GM18499 (cell line): Measurements from ENCODE around the gene BTLA.
"Not testable (repeated sequence)": the region's sequence is repeated elsewhere in the genome, so short reads cannot be mapped to it uniquely, and the experiment has no call there.

Source experiments
- ATAC-seq: cut with Tn5 transposase; IDR thresholded peaks from one replicate; pipeline ENCODE4 v1.9.1; 2021; ENCODE audit warnings: moderate number of reproducible peaks; ENCODE audit not compliant: insufficient read depth, unreplicated experiment

BTLA gene

DNA sequence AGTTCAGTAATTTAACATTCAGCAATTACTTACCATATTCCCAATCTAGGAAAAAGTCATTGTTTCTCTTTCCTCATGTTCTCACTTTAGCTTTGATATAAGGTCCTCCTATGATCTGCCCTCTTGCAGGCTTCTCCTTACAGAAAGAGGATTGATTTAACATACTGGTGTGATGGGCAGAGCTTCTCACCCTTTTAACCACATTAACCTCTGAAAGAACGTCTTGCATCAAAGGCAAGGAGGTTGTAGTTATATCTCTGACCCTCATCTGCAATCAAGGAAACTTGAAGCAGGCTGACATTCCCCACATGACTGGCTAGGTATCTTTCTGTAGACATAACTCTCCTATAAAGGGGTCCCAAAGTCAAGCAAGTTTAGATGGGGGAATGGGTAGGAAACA, 39.5 kb downstream of the BTLA start:
- no peak for ATAC-seq

DNA sequence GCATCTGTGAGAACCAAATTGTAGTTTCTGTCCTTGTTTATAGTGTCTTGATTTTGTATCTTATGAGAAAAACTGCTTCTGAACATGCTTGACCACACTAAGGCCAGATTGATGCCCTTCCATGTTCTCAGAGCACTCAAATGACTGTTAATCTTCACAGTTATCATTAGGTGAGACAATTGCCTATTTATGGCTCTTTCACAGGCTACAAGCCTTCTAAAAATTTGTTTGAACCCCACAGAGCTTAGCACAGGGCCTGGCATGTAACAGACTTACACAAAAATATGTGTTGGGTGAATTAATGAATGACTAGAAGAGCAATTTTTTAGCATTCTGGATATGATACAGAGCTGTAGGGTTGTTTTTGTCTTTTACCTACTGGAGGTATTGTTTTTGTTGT, 43.1 kb downstream of the BTLA start:
- ATAC-seq: no peak

DNA sequence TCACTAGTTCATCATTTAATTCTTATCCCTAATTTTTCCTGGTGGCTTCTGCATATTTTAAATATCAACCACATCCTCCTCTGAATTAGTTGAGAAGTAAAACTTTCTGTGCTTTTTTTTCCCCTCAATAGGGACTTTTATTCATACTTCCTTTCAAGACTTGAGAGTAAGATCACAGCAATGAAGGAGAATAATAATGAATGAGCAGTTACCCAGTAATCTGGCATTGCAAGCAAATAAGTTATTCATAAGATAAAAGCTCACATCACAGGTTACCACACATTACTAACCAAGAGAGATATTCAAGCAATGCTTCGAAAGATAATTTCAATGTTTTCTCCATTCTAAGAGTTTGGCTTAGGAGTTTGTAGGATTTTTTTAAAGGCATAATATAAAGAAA, 50.3 kb downstream of the BTLA start:
- ATAC-seq: no peak

DNA sequence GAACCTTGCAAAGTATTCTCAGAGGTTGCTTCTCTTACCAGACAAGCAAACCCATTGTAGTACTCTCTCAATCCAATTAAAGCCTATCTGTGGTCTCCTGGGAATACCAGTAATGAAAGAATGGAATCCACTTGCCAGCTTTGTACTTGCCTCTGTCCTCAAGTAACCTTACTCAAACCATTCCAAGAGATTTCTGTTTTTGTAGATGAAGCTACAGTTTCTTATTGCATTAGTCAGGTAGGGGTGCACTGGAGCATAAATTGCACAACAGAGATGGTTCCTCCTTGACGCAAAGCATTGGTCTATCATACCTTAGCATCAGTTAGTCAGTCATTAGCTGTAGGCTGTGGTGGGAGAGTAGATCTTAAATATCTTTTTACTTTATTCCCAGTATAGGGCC, 52.9 kb downstream of the BTLA start:
- no peak for ATAC-seq

DNA sequence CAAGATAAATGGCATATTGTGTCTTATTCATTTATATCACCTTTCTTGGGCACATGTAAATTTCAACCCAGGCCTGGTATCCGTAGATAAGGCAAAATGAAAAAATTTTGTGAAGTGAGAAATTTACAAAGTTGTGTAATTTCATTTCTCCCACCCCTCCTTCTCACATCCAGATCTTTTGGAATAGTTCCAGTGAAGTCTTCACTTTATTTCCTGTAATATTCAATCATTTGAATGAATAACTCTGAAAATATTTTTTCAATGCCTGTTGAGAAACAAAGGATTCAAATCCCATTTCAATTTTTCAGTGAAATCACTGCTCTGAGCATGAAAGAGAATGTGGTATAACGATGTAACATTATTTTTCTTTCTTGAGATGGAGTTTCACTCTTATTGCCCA, 53.4 kb downstream of the BTLA start:
- no peak for ATAC-seq

DNA sequence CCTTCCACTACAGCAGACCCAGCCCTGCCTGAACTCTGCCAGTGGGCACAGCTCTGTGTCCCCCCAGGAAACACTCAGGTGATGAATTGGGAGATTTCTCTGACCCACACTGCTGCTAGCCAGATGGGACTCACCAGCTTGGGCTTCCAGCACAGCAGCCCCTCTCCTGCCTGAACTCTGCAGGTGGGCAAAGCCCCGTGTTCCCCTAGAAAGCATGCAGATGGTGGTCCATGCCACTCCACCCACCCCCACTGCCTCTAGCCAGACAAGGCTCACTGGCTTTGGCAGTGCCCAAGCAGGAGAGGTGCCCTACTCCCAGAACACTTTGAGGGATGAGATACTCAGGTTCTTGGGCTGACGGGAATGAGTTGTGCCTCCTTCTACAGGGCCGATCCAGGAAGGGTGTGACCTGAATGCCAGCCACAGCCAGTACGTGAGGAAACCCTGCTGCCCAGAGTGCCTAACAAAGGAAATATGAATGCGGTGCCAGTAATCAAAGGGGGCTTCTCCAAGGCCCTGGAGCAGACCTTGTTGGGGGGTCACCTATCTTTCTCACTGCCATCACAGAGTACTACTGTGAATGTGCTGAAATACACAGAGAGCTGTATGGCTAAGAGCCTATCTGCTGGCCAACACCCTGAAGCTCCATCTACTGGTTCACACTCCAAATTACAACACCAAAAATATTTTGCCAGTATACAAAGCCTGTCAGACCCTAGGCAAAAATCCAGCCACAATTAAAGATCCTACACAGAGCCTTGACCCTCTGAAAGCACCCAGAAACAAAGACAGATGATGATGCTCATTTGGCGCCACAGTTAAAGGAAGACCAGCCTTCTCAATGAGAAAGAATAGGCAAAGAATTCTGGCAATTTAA, 61.9 kb downstream of the BTLA start:
- ATAC-seq: no peak

DNA sequence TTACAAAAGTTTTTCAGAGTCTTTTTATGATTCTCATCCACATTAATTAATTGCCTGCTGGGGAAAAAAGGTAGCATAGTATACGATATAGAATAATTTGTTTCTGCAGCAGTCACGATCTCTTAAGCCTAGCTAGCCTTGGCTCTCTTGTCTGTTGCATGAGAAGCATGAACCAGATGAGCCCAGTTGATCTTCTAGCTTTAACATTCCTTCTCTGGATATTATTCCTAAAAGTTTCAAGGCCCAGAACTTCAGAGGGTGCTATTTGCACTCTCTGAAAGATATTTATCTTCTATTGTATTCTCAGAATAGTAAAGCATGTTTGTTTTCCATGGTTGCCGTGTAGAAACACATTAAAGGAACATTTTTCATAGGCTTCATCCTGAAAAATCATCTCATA, 69.3 kb downstream of the BTLA start:
- ATAC-seq: no peak

DNA sequence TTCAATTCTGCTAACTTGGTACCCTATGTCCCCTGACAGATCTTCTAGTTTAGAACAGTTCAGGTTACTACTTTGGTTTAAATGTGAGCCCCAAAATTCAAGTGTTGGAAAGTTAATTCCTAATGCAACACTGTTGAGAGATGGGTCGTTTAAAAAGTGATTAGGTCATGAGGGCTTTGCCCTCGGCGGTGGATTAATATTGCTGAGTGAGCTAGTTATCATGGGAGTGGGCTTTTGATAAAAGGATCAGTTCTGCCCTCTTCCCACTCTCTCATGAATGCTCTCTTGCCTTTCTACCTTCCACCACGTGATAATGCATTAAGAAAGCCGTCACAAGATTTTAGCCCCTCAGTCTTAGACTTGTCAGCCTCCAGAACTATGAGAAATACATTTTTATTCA, 72.1 kb downstream of the BTLA start:
- no peak for ATAC-seq

DNA sequence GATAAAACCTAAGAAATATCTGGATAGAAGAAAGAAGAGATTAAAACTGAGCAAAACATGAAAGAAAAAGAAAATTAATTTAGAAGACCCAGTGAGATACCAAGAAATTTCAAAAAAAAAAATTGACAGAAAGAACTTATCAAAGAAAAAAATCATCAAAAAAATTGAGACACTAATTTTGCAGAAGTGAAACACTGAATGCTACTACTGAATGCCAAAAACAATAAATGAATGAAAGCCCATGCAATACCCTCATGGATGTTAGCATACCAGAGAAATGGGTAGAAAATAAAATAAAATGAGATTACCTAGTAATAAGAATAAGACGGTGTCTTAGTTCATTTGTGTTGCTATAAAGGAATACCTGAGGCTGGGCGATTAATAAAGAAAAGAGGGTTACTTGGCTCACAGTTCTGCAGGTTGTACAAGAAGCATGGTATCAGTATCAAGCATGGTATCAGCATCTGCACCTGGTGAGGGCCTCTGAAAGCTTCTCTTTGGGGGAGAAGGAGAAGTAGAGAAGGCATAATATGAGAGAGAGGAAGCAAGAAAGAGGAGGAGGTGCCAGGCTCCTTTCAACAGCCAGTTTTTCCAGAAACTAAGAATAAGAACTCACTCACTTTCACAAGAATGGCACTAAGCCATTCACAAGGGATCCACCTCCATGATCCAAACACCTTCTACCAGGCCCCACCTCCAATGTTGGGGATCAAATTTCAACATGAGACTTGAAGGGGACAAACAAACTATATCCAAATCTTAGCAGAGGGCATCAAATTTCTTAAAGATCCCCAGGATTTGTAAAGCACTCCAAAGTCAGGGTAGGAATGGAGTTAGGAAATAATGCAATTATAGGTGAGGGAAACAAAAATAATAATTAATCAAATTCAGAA, 73.2 kb downstream of the BTLA start:
- ATAC-seq: no peak

DNA sequence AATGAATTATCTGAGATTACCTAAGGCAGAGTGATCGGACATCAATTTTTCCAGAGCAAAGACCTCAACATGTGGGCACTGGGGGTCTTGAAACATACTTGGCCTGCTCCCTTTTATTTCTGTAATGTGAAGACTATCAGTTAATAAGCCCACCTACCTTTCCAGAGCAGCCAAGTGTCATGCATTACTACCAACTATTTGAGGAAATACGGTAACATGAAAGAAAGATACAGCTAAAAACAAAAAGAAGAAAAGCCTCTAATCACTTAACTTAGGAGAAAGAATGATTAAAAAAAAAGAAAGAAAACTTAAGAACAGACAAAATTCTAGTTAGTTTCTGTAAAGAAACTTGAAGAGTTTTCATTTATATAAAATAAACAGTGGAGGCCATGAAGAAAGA, 73.9 kb downstream of the BTLA start:
- ATAC-seq: no peak

DNA sequence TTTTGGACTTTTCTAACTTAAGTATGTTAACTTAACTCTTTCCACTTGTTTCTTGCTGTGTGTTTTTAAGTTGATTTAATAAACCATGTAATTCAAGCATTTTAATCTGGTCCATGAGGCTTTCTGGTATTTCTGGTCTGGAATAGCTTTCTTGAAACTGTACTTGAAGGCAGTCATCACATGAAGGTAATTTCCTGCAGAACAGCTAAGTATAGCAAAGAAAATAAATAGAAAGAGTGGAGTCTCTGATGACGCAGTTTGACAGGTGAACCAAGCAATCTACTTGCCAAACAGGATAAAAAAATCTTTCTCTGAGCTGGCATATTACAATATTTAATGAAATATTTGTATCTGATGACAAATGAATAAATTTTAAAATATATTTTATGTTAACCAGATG, 74.9 kb downstream of the BTLA start:
- no peak for ATAC-seq

DNA sequence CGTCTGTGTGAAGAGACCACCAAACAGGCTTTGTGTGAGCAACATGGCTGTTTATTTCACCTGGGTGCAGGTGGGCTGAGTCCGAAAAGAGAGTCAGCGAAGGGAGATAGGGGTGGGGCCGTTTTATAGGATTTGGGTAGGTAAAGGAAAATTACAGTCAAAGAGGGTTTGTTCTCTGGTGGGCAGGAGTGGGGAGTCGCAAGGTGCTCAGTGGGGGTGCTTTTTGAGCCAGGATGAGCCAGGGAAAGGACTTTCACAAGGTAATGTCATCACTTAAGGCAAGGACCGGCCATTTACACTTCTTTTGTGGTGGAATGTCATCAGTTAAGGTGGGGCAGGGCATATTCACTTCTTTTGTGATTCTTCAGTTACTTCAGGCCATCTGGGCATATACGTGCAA, 76.4 kb downstream of the BTLA start:
- ATAC-seq: not testable (repeated sequence)

DNA sequence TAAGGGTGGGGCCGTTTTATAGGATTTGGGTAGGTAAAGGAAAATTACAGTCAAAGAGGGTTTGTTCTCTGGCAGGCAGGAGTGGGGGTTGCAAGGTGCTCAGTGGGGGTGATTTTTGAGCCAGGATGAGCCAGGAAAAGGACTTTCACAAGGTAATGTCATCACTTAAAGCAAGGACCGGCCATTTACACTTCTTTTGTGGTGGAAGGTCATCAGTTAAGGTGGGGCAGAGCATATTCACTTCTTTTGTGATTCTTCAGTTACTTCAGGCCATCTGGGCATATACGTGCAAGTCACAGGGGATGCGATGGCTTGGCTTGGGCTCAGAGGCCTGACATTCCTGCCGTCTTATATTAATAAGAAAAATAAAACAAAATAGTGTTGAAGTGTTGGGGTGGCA, 80.7 kb downstream of the BTLA start:
- ATAC-seq: not testable (repeated sequence)

DNA sequence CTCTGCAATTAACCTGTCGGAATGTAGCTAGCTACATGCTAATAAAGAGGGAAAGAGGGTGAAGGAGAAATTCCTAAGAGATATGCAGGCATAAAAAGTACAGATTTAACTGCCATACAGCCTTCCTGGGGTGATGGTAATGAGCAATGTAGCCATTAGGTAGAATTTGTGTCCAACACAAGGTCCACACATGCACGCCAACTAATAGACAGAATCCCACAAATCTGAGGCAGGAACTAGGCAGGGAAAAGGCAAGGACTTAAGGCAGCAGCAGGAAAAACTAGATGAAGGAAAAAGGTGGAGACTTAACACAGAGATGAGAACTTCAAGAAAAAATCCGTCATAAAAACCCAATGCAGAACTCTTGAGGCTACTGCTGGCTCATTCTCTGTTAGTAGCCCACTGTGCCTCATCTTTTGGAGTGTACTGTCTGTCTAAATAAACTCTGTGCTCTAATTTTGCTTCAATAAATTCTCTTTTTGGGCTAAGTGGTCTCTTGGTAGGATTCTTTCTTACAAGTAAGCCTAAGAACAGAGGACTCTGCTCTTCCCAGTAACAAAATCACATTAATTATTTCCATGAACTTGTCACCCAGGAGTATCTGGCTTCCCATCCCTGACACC, 81.5 kb downstream of the BTLA start:
- ATAC-seq: no peak

DNA sequence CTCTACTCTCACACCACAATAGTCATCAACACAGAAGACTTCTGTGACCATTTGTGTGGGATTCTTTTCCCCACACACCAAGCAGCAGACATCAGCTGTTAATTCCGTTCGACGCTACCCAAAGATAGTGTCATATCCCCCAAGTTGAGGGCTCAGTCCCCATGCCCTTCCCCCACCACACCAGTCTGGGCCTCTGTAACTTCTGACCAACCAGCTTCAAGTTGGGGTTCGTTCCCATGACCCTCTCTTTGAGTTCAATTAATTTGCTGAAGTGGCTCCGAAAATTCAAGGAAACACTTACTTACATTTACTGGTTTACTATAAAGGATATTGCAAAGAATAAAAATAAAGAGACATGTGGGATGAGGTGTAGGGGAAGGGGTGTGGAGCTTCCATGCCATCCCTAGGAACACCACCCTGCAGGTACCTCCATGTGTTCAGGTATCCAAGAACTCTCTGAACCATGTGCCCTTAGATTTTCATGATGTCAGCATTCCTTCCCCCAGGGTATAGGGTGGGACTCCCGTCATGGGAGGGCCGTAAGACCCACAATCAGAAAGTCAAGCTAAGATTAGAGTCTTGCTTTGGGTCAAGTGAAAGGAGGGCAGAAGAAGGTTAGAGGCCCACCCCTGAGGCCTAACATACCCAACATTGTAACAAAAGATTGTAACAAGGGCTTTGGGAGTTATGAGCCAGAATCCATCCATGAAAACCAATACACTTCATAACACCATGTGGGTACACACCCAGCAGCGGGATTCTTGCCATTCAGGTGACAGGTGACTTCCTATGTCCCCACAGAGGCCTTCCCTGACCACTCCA, 82.7 kb downstream of the BTLA start:
- ATAC-seq: no peak

DNA sequence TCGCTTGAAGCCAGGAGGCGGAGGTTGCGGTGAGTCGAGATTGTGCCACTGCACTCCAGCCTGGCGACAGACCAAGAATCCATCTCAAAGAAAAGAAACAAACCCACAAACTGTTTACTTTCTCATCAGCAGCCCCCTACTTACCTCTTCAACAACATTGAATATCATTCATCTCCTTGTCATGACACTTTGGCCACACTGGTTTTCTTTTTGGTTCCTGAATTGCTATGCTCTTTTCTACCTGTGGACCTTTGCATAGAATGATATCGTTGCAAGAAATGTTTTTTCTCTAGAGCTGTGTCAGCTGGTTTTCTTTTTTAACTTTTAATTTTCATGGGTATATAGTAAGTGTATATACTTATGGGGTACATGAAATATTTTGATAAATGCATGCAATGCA, 83.9 kb downstream of the BTLA start:
- ATAC-seq: no peak
